NCI-H1092 (cell line): ENCODE data around the gene LDLRAD2.

Source experiments
- DNase-seq: peaks from one replicate; lab custom pipeline; 2025; lab: John Stamatoyannopoulos, UW

Gene LDLRAD2

GRCh38 chr1:21860971-21861370 is 48.9 kb downstream of the LDLRAD2 start:
- no peak for DNase-seq

GRCh38 chr1:21861602-21862429 is 49.8 kb downstream of the LDLRAD2 start:
- DNase-seq: no peak

- no peak for DNase-seq
Measured at GRCh38 chr1:21863981-21864380, 51.9 kb downstream of the LDLRAD2 start.

GRCh38 chr1:21864730-21865129 is 52.7 kb downstream of the LDLRAD2 start:
- DNase-seq: no peak

- DNase-seq: no peak
Measured at GRCh38 chr1:21865609-21865942, 53.5 kb downstream of the LDLRAD2 start.

GRCh38 chr1:21865943-21866706 is 54.1 kb downstream of the LDLRAD2 start:
- DNase-seq: peak; percentile 40

- no peak for DNase-seq
Measured at GRCh38 chr1:21866707-21867043, 54.6 kb downstream of the LDLRAD2 start.

- DNase-seq: no peak
Measured at GRCh38 chr1:21867451-21867996, 55.5 kb downstream of the LDLRAD2 start.

- DNase-seq: no peak
Measured at GRCh38 chr1:21868482-21868881, 56.4 kb downstream of the LDLRAD2 start.

GRCh38 chr1:21868941-21869454 is 56.9 kb downstream of the LDLRAD2 start:
- peak; percentile 35 for DNase-seq

- DNase-seq: peak; percentile 88
Measured at GRCh38 chr1:21869620-21870121, 57.6 kb downstream of the LDLRAD2 start.

- no peak for DNase-seq
Measured at GRCh38 chr1:21870611-21871010, 58.5 kb downstream of the LDLRAD2 start.

GRCh38 chr1:21871943-21872342 is 59.9 kb downstream of the LDLRAD2 start:
- no peak for DNase-seq

GRCh38 chr1:21872445-21873079 is 60.5 kb downstream of the LDLRAD2 start:
- no peak for DNase-seq

GRCh38 chr1:21873174-21873573 is 61.1 kb downstream of the LDLRAD2 start:
- no peak for DNase-seq

- DNase-seq: no peak
Measured at GRCh38 chr1:21873761-21874160, 61.7 kb downstream of the LDLRAD2 start.

- DNase-seq: no peak
Measured at GRCh38 chr1:21874328-21874727, 62.3 kb downstream of the LDLRAD2 start.
